Activated naive CD4-positive, alpha-beta T cell treated with Interleukin-2 at 50 U/mL for 16 hours (primary cell): ENCODE data around the gene BAIAP2.

ENCODE experiments used
- DNase-seq: peaks from one replicate; pipeline ENCODE4 v3.0.0-alpha.2; 2020

The BAIAP2 gene

DNA sequence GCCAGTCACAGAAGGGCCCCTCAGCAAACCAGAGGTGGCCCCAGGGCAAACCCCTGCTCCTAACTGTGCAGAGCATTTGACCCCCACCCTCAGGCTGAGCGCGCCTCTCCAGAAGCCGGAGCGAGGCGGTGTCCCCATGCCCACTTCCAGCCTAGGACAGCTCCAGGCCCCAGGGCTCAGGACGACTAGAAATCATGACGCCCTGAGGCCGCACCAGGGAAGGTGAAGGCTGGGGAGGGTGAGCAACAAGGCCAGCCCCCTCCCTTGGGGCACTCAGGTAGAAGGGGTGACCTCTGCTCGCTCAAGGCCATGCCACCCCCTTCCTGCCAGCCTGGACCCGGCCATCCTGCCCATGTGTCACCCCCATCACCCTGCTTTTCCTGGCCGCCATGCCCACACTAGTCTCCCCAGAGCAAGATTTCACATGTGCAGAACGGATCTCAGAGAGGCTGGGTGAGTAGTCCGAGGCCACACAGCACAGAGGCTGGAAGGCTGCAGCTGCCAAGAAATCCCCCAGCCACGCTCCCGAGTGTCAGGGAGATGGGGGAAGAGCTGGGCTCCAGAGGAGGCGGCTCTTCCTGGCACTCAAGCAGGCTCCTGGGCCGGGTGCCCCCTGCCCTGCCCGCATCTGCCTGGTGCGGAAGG, 128.2 kb downstream of the BAIAP2 start:
- no peak for DNase-seq

GRCh38 chr17:81163703-81164370, 128.9 kb downstream of the BAIAP2 start:
- no peak for DNase-seq

DNA sequence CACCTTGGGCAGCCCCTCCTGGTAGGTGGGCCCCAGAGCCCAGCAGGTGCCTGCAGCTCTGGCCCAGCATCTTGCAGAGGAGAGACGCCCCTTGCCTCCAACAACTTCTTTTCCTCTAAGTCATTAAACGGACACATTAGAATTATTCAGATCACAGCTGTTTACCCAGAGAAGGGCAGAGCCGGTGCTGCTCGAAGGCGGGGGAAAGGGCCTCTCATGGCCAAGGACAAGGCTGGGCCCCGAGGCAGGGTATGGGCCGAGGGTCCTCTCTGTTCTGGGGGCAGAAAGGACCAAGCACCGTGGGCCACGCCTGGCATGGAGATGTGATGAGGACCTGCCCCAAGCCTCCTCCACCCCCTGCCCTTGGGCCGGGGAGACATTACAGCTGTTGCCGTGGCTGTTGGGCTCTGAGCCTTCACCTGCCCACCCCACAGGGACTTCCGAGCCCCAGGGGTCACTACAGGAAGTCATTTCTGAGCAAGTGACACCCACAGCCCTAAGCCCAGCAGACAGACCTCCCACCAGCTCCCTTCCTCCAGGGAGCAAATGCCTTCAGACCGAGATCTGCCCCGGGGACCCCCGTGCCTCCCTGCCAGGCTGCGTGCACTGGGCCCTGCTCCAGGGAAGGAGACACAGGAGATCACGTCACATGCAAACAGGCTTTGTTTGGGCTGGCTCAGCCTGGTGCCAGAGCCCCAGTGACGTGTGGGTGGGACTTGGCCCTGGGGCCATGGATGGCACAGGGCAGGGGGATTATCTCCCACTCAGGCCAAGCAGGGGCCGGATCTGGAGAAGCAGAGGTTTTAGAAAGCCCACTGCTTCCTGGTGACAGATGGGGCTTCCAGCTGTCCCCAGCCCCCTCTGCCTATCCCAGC, 129.7 kb downstream of the BAIAP2 start:
- no peak for DNase-seq

DNA sequence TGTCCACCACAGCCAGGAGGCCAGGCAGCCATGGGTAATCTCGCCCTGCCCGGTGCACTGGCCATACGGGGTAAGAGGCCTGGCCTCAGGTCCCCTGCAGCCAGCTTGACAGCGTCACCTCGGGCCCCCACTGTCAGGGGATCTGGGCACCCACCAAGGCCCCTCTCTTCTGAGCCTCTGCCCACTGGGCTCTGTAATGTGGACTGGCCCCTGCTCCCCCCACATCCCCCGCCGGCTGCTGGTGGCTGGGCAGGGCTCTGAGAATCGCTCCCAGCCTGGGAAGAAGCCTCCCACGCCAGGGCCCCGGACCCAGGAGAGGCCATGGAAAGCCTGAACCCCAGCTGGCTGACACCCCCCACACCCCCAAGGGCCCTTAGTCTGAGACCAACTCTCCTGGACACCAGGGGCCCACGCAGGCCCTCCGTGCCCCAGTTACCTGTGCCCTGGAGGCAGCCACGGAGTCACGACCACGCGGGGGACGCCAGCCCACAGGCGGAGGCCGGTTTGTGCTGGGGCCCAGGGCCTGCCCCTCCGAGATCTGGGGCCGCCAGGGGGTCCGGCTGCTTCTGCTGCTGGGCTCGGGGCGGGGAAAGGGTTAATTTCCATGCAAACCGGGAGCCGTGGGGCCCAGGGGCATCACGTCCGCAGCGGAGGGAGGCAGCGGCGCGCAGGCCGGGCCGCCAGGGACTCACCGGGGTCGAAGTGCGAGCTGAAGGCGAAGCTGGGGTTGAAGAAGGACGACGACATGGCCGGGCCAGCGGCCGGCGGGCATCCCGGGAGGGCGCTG, 130.5 kb downstream of the BAIAP2 start, which contains the start of gene PVALEF:
Gene PVALEF, plus strand, starts transcription at position 262 of the 787 bp plus-strand sequence. CDS start 15,720 bp downstream, outside the sequence.
- DNase-seq = no peak

DNA sequence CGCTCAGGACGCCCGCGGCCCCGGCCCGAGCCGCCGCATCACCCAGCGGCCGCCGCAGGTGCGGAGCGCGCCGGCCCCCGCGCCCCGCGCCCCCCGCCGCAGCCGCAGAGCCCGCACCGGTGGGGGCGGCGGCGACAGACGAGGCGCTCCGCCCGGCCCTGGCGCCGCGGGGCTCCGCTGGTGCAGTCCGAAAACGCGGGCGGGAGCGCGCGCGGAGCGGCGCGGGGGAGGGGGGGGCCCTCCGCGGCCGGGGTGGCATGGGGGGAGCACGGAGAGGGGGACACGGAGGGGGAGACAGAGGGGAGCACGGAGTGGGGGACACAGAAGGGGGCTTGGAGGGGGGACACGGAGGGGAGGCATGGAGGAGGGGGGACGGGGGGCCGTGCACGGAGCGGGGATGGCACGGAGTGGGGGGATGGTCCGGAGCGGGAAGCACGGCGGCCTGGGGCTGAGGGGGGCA, 131.1 kb downstream of the BAIAP2 start, which contains the start of gene AATK:
Gene AATK, minus strand, starts transcription at position 189 of the 460 bp plus-strand sequence. CDS start 229 bp downstream, outside the sequence.
- DNase-seq = no peak
